Measurements from ENCODE around the gene SLC25A33. TPM values are rescaled to one million over a fixed set of nuclear protein-coding genes. Genes with fewer than 3 reads are reported as not detected.

SLC25A33 gene
- total RNA-seq, 1 experiment from 2014 or later = 8.1 TPM

- POLR2A ChIA-PET = no interaction called here
- no peak for DNase-seq (ENCODE audit: unreplicated experiment)
- CTCF ChIA-PET = interaction anchor here (0.6 kb wide), 1 partner anchor 10 kb away, joined by 3 read pairs; no protein-coding TSS in a partner anchor
These were observed 12.7 kb downstream of the SLC25A33 start for GRCh38 chr1:9551984-9552383.

GRCh38 chr1:9553736-9554144 is 14.5 kb downstream of the SLC25A33 start:
- Mint-ChIP-seq H3K4me3 (ENCODE audit: unreplicated experiment) (no peak overlapping the region), H3K9me3 (ENCODE audit: unreplicated experiment) (no peaks in the 10 kb centered on the region), H3K27me3 (ENCODE audit: insufficient read depth, unreplicated experiment) (no peaks in the 10 kb centered on the region), H3K36me3 (ENCODE audit: insufficient read depth, unreplicated experiment) (peaks cover 28% of the 10 kb centered on the region), H3K27ac (ENCODE audit: low read depth, unreplicated experiment) (no peak overlapping the region), H3K4me1 (ENCODE audit: insufficient read depth, unreplicated experiment) (peaks cover 10% of the 10 kb centered on the region)
- ChIA-PET CTCF (interaction anchor here (0.6 to 1.5 kb wide), 6 partner anchors 14 to 634 kb away, joined by 3 to 4 read pairs (median 3); no protein-coding TSS in a partner anchor), POLR2A (interaction anchor here (1.0 to 3.3 kb wide), 3 partner anchors 13 to 16 kb away, joined by 5 to 15 read pairs (median 6); partner anchors contain the start of gene SLC25A33)
- DNase-seq (ENCODE audit: unreplicated experiment) = no peak
- no TSS peak for BruUV-seq (replicated peaks)
- TF ChIP-seq CTCF (IDR thresholded peaks at IDR 0.05; ENCODE audit: unreplicated experiment) = no peak
- intact Hi-C loops (cut with micrococcal nuclease) = no loop called here

More at GRCh38 chr1:9551984-9552383, 12.7 kb downstream of the SLC25A33 start:
- Mint-ChIP-seq H3K27ac (ENCODE audit: low read depth, unreplicated experiment) (no peak overlapping the region), H3K4me3 (ENCODE audit: unreplicated experiment) (no peak overlapping the region), H3K9me3 (ENCODE audit: unreplicated experiment) (no peaks in the 10 kb centered on the region), H3K27me3 (ENCODE audit: insufficient read depth, unreplicated experiment) (no peaks in the 10 kb centered on the region), H3K36me3 (ENCODE audit: insufficient read depth, unreplicated experiment) (peaks cover 22% of the 10 kb centered on the region), H3K4me1 (ENCODE audit: insufficient read depth, unreplicated experiment) (peaks cover 10% of the 10 kb centered on the region)
- no peak for TF ChIP-seq CTCF (IDR thresholded peaks at IDR 0.05; ENCODE audit: unreplicated experiment)
- intact Hi-C loops (cut with micrococcal nuclease) = no loop called here
- BruUV-seq (replicated peaks) = no TSS peak

GRCh38 chr1:9555942-9556341 is 16.7 kb downstream of the SLC25A33 start:
- H3K27ac Mint-ChIP-seq (ENCODE audit: low read depth, unreplicated experiment) = no peak overlapping the region

GRCh38 chr1:9557624-9558023 is 18.4 kb downstream of the SLC25A33 start:
- CTCF ChIA-PET = interaction anchor here (0.9 kb wide), 1 partner anchor 308 kb away, joined by 3 read pairs; no protein-coding TSS in a partner anchor
- intact Hi-C loops (cut with micrococcal nuclease) = no loop called here

More at GRCh38 chr1:9555942-9556341, 16.7 kb downstream of the SLC25A33 start:
- intact Hi-C loops (cut with micrococcal nuclease) = no loop called here
- no peaks in the 10 kb centered on the region for H3K27me3 Mint-ChIP-seq (ENCODE audit: insufficient read depth, unreplicated experiment)
- no peak for DNase-seq (ENCODE audit: unreplicated experiment)
- ChIA-PET CTCF (interaction anchor here (0.7 to 1.0 kb wide), 2 partner anchors 63 to 289 kb away, joined by 3 read pairs; no protein-coding TSS in a partner anchor), POLR2A (interaction anchor here (0.6 to 3.3 kb wide), 9 partner anchors 9 to 370 kb away, joined by 3 to 15 read pairs (median 3); partner anchors contain the start of gene SLC25A33)
- no peaks in the 10 kb centered on the region for H3K9me3 Mint-ChIP-seq (ENCODE audit: unreplicated experiment)
- no peak for TF ChIP-seq CTCF (IDR thresholded peaks at IDR 0.05; ENCODE audit: unreplicated experiment)
- H3K36me3 Mint-ChIP-seq (ENCODE audit: insufficient read depth, unreplicated experiment) = peaks cover 37% of the 10 kb centered on the region
- peaks cover 10% of the 10 kb centered on the region for H3K4me1 Mint-ChIP-seq (ENCODE audit: insufficient read depth, unreplicated experiment)
- no peak overlapping the region for H3K4me3 Mint-ChIP-seq (ENCODE audit: unreplicated experiment)
- no TSS peak for BruUV-seq (replicated peaks)

More at GRCh38 chr1:9557624-9558023, 18.4 kb downstream of the SLC25A33 start:
- H3K4me3 Mint-ChIP-seq (ENCODE audit: unreplicated experiment) = no peak overlapping the region
- BruUV-seq (replicated peaks) = no TSS peak
- no peak overlapping the region for H3K27ac Mint-ChIP-seq (ENCODE audit: low read depth, unreplicated experiment)
- POLR2A ChIA-PET = no interaction called here
- peaks cover 42% of the 10 kb centered on the region for H3K36me3 Mint-ChIP-seq (ENCODE audit: insufficient read depth, unreplicated experiment)
- TF ChIP-seq CTCF (IDR thresholded peaks at IDR 0.05; ENCODE audit: unreplicated experiment) = no peak
- H3K9me3 Mint-ChIP-seq (ENCODE audit: unreplicated experiment) = no peaks in the 10 kb centered on the region
- H3K4me1 Mint-ChIP-seq (ENCODE audit: insufficient read depth, unreplicated experiment) = peaks cover 15% of the 10 kb centered on the region
- no peaks in the 10 kb centered on the region for H3K27me3 Mint-ChIP-seq (ENCODE audit: insufficient read depth, unreplicated experiment)
- DNase-seq (ENCODE audit: unreplicated experiment) = no peak

Data from MCF 10A (cell line).